Measurements from ENCODE around the gene DGKI.

DNA sequence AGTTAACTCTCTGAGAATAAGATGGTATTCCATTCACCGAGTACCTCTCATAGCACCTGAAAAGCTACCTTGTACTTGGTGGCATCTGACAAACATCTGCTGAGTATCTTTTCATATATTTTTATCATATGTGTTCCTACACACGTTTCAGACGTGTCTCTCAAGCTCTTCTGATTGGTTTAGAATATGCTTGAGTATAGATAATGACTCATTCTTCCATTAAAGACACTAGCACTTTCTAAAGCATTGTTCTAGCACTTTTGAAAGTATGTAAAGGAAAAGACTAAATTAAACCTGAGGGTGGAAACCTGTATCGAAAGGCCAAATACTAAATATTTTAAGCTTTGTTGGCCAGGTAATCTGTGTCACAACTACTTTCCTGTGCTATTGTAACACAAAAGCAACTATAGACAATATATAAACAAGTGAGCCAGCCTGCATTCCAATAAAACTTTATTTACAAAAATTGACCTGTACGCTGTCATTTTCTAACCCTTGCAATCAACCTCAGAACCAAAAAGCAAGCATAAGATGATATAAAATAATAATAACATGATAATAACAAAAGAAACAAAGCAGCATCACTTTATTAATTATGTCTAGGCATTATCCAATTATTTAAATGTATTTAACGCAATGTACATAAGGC lies 95.3 kb downstream of the DGKI start:
- no peak for TF ChIP-seq MAFK (conservative IDR thresholded peaks at IDR 0.05 in 1 of 2, IDR thresholded peaks at IDR 0.05 in 1 of 2; ENCODE audit: low read length in 2 of 2)
- TF ChIP-seq ZNF354B (CRISPR knock-in tag; IDR thresholded peaks at IDR 0.05), result no peak
- no peak for TF ChIP-seq SP2 (CRISPR knock-in tag; IDR thresholded peaks at IDR 0.05)
